Measurements from ENCODE around the gene KATNAL1.

The KATNAL1 gene

GRCh38 chr13:30153545-30154426 is 153.6 kb downstream of the KATNAL1 start:
- TF ChIP-seq CTCF (IDR thresholded peaks at IDR 0.05; ENCODE audit: low read depth, low read length, missing control alignments) = no peak
- no peak overlapping the region for H3K4me3 ChIP-seq (replicated peaks; ENCODE audit: low read depth, low read length)
- DNase-seq (ENCODE audit: extremely low read depth, low read depth) = no peak

Measured in HFF-Myc (cell line).